IPS-15b (cell line): ENCODE results near the gene PTPRC.

Source experiments
- H3K27me3 ChIP-seq: one replicate; pipeline ENCODE4 v1.6.1; 2013; ENCODE audit warnings: low read length; ENCODE audit not compliant: control insufficient read depth, insufficient read depth
- H3K36me3 ChIP-seq: one replicate; pipeline ENCODE4 v1.6.1; 2013; ENCODE audit warnings: low read length; ENCODE audit not compliant: control insufficient read depth, insufficient read depth
- H3K4me1 ChIP-seq: one replicate; pipeline ENCODE4 v1.6.1; 2013; ENCODE audit warnings: mild to moderate bottlenecking, low read length; ENCODE audit not compliant: control insufficient read depth, insufficient read depth
- H3K4me3 ChIP-seq: one replicate; pipeline ENCODE4 v1.5.1; 2013; ENCODE audit warnings: low read depth, low read length
- H3K9ac ChIP-seq: one replicate; pipeline ENCODE4 v1.6.1; 2013; ENCODE audit warnings: low read depth, mild to moderate bottlenecking, low read length
- H3K9me3 ChIP-seq: one replicate; pipeline ENCODE4 v1.6.1; 2013; ENCODE audit warnings: mild to moderate bottlenecking, low read length; ENCODE audit not compliant: control insufficient read depth, insufficient read depth

Gene PTPRC

DNA sequence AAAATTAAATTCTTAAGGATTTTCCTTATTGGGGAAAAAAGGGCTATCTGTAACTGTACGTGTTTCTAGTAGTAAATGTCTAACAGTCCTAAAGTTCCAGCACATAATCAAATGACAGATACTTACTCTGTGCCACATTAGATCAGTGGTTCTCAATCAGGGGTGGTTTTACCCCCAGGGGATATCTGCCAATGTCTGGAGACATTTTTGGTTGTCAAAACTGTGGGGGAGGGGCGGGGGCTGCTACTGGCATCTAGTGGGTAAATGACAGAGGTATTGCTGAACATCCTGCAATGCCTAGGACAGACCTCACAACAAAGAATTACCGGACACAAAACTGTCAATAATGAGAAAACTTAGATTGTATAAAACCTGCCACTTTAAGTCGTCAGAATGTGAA lies 33.4 kb upstream of the PTPRC start:
- Histone ChIP-seq H3K36me3 (no peaks in the 10 kb centered on the region), H3K27me3 (no peaks in the 10 kb centered on the region), H3K4me1 (peaks cover 8% of the 10 kb centered on the region), H3K9me3 (no peaks in the 10 kb centered on the region), H3K9ac (no peak overlapping the region), H3K4me3 (no peak overlapping the region)

GRCh38 chr1:198606020-198606438 lies 32.8 kb upstream of the PTPRC start:
- no peak overlapping the region for H3K9ac ChIP-seq

GRCh38 chr1:198607714-198608113 lies 31.1 kb upstream of the PTPRC start:
- Histone ChIP-seq H3K27me3 (no peaks in the 10 kb centered on the region), H3K9me3 (no peaks in the 10 kb centered on the region), H3K9ac (no peak overlapping the region), H3K36me3 (no peaks in the 10 kb centered on the region), H3K4me3 (no peak overlapping the region), H3K4me1 (peaks cover 8% of the 10 kb centered on the region)

More at GRCh38 chr1:198606020-198606438, 32.8 kb upstream of the PTPRC start:
- H3K9me3 ChIP-seq = no peaks in the 10 kb centered on the region
- H3K27me3 ChIP-seq = no peaks in the 10 kb centered on the region
- H3K4me1 ChIP-seq = peaks cover 8% of the 10 kb centered on the region
- H3K4me3 ChIP-seq = no peak overlapping the region
- H3K36me3 ChIP-seq = no peaks in the 10 kb centered on the region

GRCh38 chr1:198610362-198610761 lies 28.5 kb upstream of the PTPRC start:
- no peaks in the 10 kb centered on the region for H3K36me3 ChIP-seq
- H3K27me3 ChIP-seq = no peaks in the 10 kb centered on the region
- no peak overlapping the region for H3K9ac ChIP-seq
- H3K9me3 ChIP-seq = no peaks in the 10 kb centered on the region
- H3K4me3 ChIP-seq = no peak overlapping the region
- peaks cover 6% of the 10 kb centered on the region for H3K4me1 ChIP-seq

GRCh38 chr1:198611219-198611618 lies 27.6 kb upstream of the PTPRC start:
- no peaks in the 10 kb centered on the region for H3K9me3 ChIP-seq
- H3K4me1 ChIP-seq = no peaks in the 10 kb centered on the region
- H3K36me3 ChIP-seq = no peaks in the 10 kb centered on the region
- H3K4me3 ChIP-seq = no peak overlapping the region
- H3K27me3 ChIP-seq = no peaks in the 10 kb centered on the region
- no peak overlapping the region for H3K9ac ChIP-seq

DNA sequence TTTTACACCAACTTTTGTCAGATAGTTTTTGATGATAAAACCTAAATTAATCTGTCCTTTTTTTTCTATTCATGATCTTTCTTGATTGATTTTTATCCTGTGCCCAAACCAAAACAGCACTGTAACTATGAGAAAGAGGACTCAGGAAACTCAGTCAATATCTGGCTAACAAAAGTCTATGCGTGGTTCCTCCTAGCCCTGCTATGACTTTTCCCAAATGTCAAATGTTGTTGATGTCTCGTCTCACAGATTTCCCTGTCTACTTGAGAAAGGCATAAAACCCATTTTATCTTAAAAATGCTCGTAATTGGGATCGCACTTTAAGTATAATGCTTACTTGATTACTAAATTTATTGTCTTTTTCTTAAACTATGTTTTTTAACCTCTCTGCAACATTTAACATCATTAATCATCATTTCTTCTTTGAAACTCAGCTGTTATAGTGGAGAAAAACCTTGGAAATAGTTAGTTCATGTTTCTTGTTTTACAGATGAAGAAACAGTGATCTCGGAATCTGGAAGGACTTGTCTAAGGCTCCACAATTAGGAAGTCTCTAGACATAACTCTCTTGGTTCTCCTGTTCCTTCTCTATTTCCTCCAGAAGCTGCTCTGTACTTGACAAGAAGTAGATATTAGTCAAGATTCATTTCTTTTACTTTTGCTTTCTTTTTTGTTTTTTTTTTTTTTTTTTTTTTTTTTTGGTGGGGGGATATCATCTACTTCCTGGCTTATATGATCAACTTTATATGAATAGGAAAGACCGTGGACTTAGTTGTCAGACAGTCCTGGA lies 26.2 kb upstream of the PTPRC start:
- H3K9me3 ChIP-seq = no peaks in the 10 kb centered on the region
- no peak overlapping the region for H3K4me3 ChIP-seq
- H3K36me3 ChIP-seq = no peaks in the 10 kb centered on the region
- H3K27me3 ChIP-seq = no peaks in the 10 kb centered on the region
- no peaks in the 10 kb centered on the region for H3K4me1 ChIP-seq
- H3K9ac ChIP-seq = no peak overlapping the region

GRCh38 chr1:198617406-198617805 lies 21.4 kb upstream of the PTPRC start:
- H3K36me3 ChIP-seq = no peaks in the 10 kb centered on the region

DNA sequence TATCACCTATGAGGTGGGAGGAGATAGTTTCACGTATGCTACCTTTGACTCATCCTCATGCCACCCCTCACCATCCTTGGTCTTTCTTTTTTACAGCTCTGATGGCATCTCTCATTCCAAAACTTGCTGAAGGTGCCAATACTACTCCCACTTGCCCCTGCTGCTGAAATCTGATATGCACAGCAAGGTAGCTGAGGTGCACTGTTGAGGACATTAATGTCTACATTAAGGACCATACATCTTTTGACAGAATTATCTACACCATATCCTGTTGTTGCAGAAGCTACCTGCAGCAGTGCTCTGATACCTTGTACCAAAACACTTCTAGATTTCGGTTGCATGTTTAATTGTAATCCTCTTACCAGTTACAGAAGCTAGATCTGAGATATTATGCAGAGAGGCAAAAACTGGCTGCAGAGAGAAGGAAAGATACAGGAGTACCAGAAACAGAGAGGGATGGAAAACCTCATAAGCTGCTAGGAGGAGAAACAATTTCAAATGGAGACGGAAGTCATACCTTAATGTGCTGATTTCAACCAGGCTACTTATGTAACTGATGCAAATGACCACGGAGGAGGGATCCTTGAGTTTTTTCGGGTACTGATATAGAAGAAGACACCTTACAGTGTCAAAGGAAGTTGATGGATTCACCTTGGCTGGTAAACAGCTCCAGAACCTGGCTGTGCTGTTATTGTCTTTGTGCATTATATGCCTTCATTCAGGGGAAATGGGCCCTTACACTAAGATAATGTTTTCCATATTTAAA lies 19.3 kb upstream of the PTPRC start:
- Histone ChIP-seq H3K4me3 (no peak overlapping the region), H3K27me3 (no peaks in the 10 kb centered on the region), H3K4me1 (no peaks in the 10 kb centered on the region), H3K9ac (no peak overlapping the region), H3K9me3 (no peaks in the 10 kb centered on the region), H3K36me3 (no peaks in the 10 kb centered on the region)

More at GRCh38 chr1:198617406-198617805, 21.4 kb upstream of the PTPRC start:
- Histone ChIP-seq H3K4me1 (no peaks in the 10 kb centered on the region), H3K4me3 (no peak overlapping the region), H3K9me3 (no peaks in the 10 kb centered on the region), H3K9ac (no peak overlapping the region), H3K27me3 (no peaks in the 10 kb centered on the region)

DNA sequence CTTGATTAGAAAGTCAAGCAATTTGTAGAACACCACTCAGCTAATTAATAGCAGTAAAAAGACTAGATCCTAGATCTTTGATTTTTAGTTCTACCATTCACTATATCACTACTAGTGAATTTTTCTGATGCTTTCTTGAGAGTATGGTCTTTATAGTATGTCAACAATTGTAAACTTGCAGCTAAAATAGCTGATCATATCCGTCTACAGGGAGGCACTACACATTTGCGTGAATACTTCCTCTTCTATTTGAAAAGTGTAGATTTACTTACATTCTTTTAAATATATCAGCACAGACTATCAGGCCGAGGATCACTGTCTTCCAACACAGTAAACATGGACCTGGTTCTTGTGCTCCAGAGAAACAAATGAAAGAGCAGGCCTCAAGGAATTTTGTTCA lies 18.6 kb upstream of the PTPRC start:
- no peaks in the 10 kb centered on the region for H3K4me1 ChIP-seq
- H3K9ac ChIP-seq = no peak overlapping the region

DNA sequence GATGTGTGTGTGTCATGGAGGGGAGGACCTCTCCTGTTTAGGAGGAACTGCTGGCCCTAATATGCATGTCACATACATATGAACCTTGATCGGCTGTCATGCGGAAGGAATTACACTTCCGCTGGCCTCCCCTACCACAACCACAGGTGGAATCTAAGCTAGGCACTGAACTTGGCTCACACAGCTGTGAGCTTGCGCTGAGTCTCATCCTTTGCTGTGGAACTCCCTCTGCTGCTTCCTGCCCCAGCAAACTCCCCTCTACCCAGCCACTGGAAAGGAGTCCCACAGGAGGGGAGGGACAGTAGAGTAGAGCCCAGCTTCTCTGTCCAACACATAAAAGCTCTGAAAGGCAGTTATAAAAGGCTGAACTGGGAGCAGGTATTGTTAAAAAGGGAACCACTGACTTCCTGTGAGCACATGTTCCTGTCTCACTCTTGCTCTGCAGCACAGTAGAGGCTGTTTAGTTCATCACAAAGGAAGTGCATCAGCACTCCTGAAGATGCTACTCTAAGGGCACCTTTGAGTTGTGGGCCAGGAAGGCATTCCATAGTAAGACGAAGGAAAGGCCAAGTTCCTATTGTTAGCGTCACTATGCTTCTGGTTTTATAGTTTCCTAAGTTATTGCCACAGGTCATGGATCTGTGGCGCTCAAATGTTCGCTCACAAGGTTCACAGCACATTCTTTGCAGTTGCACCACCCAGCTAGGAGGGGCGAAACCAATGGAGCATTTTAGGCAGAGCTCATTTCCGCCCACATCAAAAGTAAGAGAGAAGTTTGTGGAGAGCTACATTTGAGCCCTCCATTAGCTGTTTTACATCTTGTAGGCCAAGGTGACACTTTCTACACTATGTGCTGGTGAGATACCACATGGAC lies 17.7 kb upstream of the PTPRC start:
- H3K4me3 ChIP-seq = no peak overlapping the region
- no peak overlapping the region for H3K9ac ChIP-seq
- no peaks in the 10 kb centered on the region for H3K4me1 ChIP-seq

More for the DNA sequence above, 18.6 kb upstream of the PTPRC start:
- no peaks in the 10 kb centered on the region for H3K9me3 ChIP-seq
- no peak overlapping the region for H3K4me3 ChIP-seq
- H3K27me3 ChIP-seq = no peaks in the 10 kb centered on the region
- H3K36me3 ChIP-seq = no peaks in the 10 kb centered on the region

GRCh38 chr1:198622001-198622400 lies 16.8 kb upstream of the PTPRC start:
- no peaks in the 10 kb centered on the region for H3K36me3 ChIP-seq
- H3K4me1 ChIP-seq = no peaks in the 10 kb centered on the region
- H3K9me3 ChIP-seq = no peaks in the 10 kb centered on the region
- H3K4me3 ChIP-seq = no peak overlapping the region
- H3K9ac ChIP-seq = no peak overlapping the region
- H3K27me3 ChIP-seq = no peaks in the 10 kb centered on the region

More for the DNA sequence above, 17.7 kb upstream of the PTPRC start:
- Histone ChIP-seq H3K36me3 (no peaks in the 10 kb centered on the region), H3K9me3 (no peaks in the 10 kb centered on the region), H3K27me3 (no peaks in the 10 kb centered on the region)
